ENCODE data around the gene ARHGAP10.

ARHGAP10 gene

GRCh38 chr4:147731580-147732517 is at the start of gene ARHGAP10:
Gene ARHGAP10, plus strand, starts transcription at chr4:147732088. Its CDS starts 214 bp downstream, at chr4:147732302.
- peak; percentile 64 for DNase-seq

- DNase-seq: no peak
Observed at GRCh38 chr4:147682755-147683154, 49.1 kb upstream of the ARHGAP10 start.

- peak; percentile 19 for DNase-seq
Observed at GRCh38 chr4:147683188-147683591, 48.7 kb upstream of the ARHGAP10 start.

- peak; percentile 86 for DNase-seq
Observed at GRCh38 chr4:147683717-147684700, 47.9 kb upstream of the ARHGAP10 start, which contains the start of gene PRMT9. Gene PRMT9, minus strand, starts transcription at chr4:147684163. Its CDS starts 176 bp downstream, at chr4:147683987.

GRCh38 chr4:147689067-147689466 is 42.8 kb upstream of the ARHGAP10 start:
- no peak for DNase-seq

- DNase-seq: no peak
Observed at GRCh38 chr4:147691820-147692219, 40.1 kb upstream of the ARHGAP10 start.

- DNase-seq: no peak
Observed at GRCh38 chr4:147693218-147693617, 38.7 kb upstream of the ARHGAP10 start.

- no peak for DNase-seq
Observed at GRCh38 chr4:147696866-147697265, 35.0 kb upstream of the ARHGAP10 start.

- DNase-seq: no peak
Observed at GRCh38 chr4:147704846-147705245, 27.0 kb upstream of the ARHGAP10 start.

- peak; percentile 70 for DNase-seq
Observed at GRCh38 chr4:147707892-147708672, 23.8 kb upstream of the ARHGAP10 start.

GRCh38 chr4:147709999-147710398 is 21.9 kb upstream of the ARHGAP10 start:
- no peak for DNase-seq

GRCh38 chr4:147714575-147715401 is 17.1 kb upstream of the ARHGAP10 start:
- no peak for DNase-seq

GRCh38 chr4:147717878-147718277 is 14.0 kb upstream of the ARHGAP10 start:
- DNase-seq: no peak

- DNase-seq: no peak
Observed at GRCh38 chr4:147723326-147723725, 8.6 kb upstream of the ARHGAP10 start.

GRCh38 chr4:147724468-147725201 is 7.3 kb upstream of the ARHGAP10 start:
- DNase-seq: no peak

GRCh38 chr4:147725673-147726072 is 6.2 kb upstream of the ARHGAP10 start:
- no peak for DNase-seq

GRCh38 chr4:147727476-147728028 is 4.3 kb upstream of the ARHGAP10 start:
- no peak for DNase-seq

- no peak for DNase-seq
Observed at GRCh38 chr4:147730333-147730732, 1.6 kb upstream of the ARHGAP10 start.

GRCh38 chr4:147732518-147733235 is 789 bp downstream of the ARHGAP10 start:
- DNase-seq: no peak
